HCT116 (cell line): ENCODE results near the gene RIMBP2. TPM values are rescaled to one million over a fixed set of nuclear protein-coding genes. Genes with fewer than 3 reads are reported as not detected.

Experiments
- ATAC-seq: fragments of 200-7000 bp; cut with Tn5 transposase; 2 replicates; pipeline ENCODE4 v1.9.1; 2020; ENCODE audit warnings: mild to moderate bottlenecking, moderate library complexity
- BruUV-seq: library from RNA; stranded (reverse); fragments of 400-500 nt; replicated peaks from 2 replicates; lab custom pipeline; 2021; lab: Mats Ljungman, UMichigan
- CTCF ChIA-PET: fragments of 300-600 bp; sonication (Branson Sonifier 250); formaldehyde crosslinking; loops from one replicate; lab custom pipeline; 2021; ENCODE audit warnings: antibody characterized with exemption; lab: Charles Lee
- POLR2A ChIA-PET: fragments of 300-600, 350-600 bp; sonication (Branson Sonifier 250); formaldehyde crosslinking; loops from one replicate; lab custom pipeline; 2021; ENCODE audit warnings: antibody characterized with exemption; lab: Charles Lee
- RAD21 ChIA-PET, 2 experiments: fragments of 300-600 bp; sonication (Branson Sonifier 250); formaldehyde crosslinking; loops; one replicate each; lab custom pipeline; 2023; ENCODE audit warnings: low total read pairs in 2 of 2; ENCODE audit not compliant: uncharacterized antibody in 2 of 2, unreplicated experiment in 2 of 2, low non-redundant PET in 1 of 2; lab: Charles Lee
- DNase-seq: peaks from one replicate; pipeline ENCODE4 v3.0.0-alpha.2; 2010; ENCODE audit warnings: low read depth, low spot score
- H2AFZ ChIP-seq: fragments of 200-600 bp; shearing (Covaris generic), sonication (generic); 2 replicates; pipeline ENCODE4 v1.6.1; 2017; ENCODE audit warnings: low read depth, mixed run types, mixed read lengths, antibody characterized with exemption, low read length; ENCODE audit not compliant: poor library complexity, severe bottlenecking
- H3K27ac ChIP-seq: 2 replicates; pipeline ENCODE4 v1.5.1; 2012; ENCODE audit warnings: low read depth, low read length
- H3K27me3 ChIP-seq: fragments of 200-600 bp; sonication (generic); 2 replicates; pipeline ENCODE4 v1.6.1; 2016; ENCODE audit warnings: mixed run types, low read length, mixed read lengths; ENCODE audit not compliant: insufficient read depth
- H3K36me3 ChIP-seq, 2 experiments: fragments of 200-500 bp in 1 of 2; fragments of 200-600 bp in 1 of 2; sonication (Bioruptor generic) in 1 of 2; sonication (generic) in 1 of 2; 2 replicates each; pipeline versions ENCODE4 v1.5.1 to v1.6.1; 2014 to 2016; ENCODE audit warnings: low read length in 2 of 2, inconsistent platforms in 1 of 2, mixed read lengths in 1 of 2, mixed run types in 1 of 2; ENCODE audit not compliant: insufficient read depth in 2 of 2, control insufficient read depth in 1 of 2
- H3K4me1 ChIP-seq, 2 experiments: fragments of 200-600 bp in 1 of 2; sonication (generic) in 1 of 2; 2 replicates each; pipeline versions ENCODE4 v1.5.1 to v1.6.1; 2012 to 2017; ENCODE audit warnings: low read length in 2 of 2, inconsistent platforms in 1 of 2, mild to moderate bottlenecking in 1 of 2, mixed read lengths in 1 of 2, mixed run types in 1 of 2, moderate library complexity in 1 of 2; ENCODE audit not compliant: insufficient read depth in 2 of 2, control insufficient read depth in 1 of 2
- H3K4me2 ChIP-seq: fragments of 200-600 bp; sonication (generic); 2 replicates; pipeline ENCODE4 v1.6.1; 2017; ENCODE audit warnings: mixed run types, low read length, mixed read lengths
- H3K4me3 ChIP-seq, 2 experiments: fragments of 200-600 bp in 1 of 2; sonication (generic) in 1 of 2; replicated peaks in 1 of 2; 2 replicates each; pipeline ENCODE4 v1.5.1; 2011 to 2016; ENCODE audit warnings: low read length in 2 of 2, control low read depth in 1 of 2, low read depth in 1 of 2, mild to moderate bottlenecking in 1 of 2, mixed read lengths in 1 of 2, mixed run types in 1 of 2
- H3K79me2 ChIP-seq: fragments of 200-600 bp; sonication (generic); 2 replicates; pipeline ENCODE4 v1.6.1; 2017; ENCODE audit warnings: mild to moderate bottlenecking, mixed run types, low read length, moderate library complexity, mixed read lengths; ENCODE audit not compliant: insufficient read depth
- H3K9ac ChIP-seq: fragments of 200-600 bp; sonication (generic); 2 replicates; pipeline ENCODE4 v1.6.1; 2016; ENCODE audit warnings: low read length, mixed read lengths
- H3K9me2 ChIP-seq: fragments of 200-600 bp; sonication (generic), shearing (Covaris generic); 2 replicates; pipeline ENCODE4 v1.6.1; 2017; ENCODE audit warnings: mixed run types, mild to moderate bottlenecking, moderate library complexity; ENCODE audit not compliant: insufficient read depth
- H3K9me3 ChIP-seq, 2 experiments: fragments of 200-500 bp in 1 of 2; fragments of 200-600 bp in 1 of 2; sonication (Bioruptor generic) in 1 of 2; sonication (generic) in 1 of 2; 2 replicates each; pipeline ENCODE4 v1.6.1; 2014 to 2017; ENCODE audit warnings: low read length in 2 of 2, mixed read lengths in 2 of 2, inconsistent platforms in 1 of 2, low read depth in 1 of 2, mild to moderate bottlenecking in 1 of 2, mixed run types in 1 of 2, moderate library complexity in 1 of 2; ENCODE audit not compliant: control insufficient read depth in 1 of 2, insufficient read depth in 1 of 2
- H4K20me1 ChIP-seq: fragments of 200-600 bp; sonication (generic), shearing (Covaris generic); 2 replicates; pipeline ENCODE4 v1.6.1; 2017; ENCODE audit warnings: mixed run types, mild to moderate bottlenecking, moderate library complexity; ENCODE audit not compliant: insufficient read depth
- ATF3 ChIP-seq: IDR thresholded peaks from 2 replicates; pipeline ENCODE4 v1.6.1; 2012
- CEBPB ChIP-seq: IDR thresholded peaks from 2 replicates; pipeline ENCODE4 v1.6.1; 2012; ENCODE audit warnings: low read depth
- EGR1 ChIP-seq: IDR thresholded peaks from 2 replicates; pipeline ENCODE4 v1.6.1; 2012; ENCODE audit warnings: low read depth
- ELF1 ChIP-seq: IDR thresholded peaks from 2 replicates; pipeline ENCODE4 v1.6.1; 2012; ENCODE audit warnings: low read depth, borderline replicate concordance
- JUND ChIP-seq: IDR thresholded peaks from 2 replicates; pipeline ENCODE4 v1.6.1; 2012
- POLR2A ChIP-seq: IDR thresholded peaks from 2 replicates; pipeline ENCODE4 v1.7.0; 2011; ENCODE audit warnings: borderline replicate concordance; ENCODE audit not compliant: insufficient read depth, insufficient read length; ENCODE audit errors: extremely low read depth
- RAD21 ChIP-seq: IDR thresholded peaks from 2 replicates; pipeline ENCODE4 v1.6.1; 2012; ENCODE audit warnings: low read depth, mild to moderate bottlenecking
- SIN3A ChIP-seq: IDR thresholded peaks from 2 replicates; pipeline ENCODE4 v1.6.1; 2012; ENCODE audit warnings: low read depth
- SP1 ChIP-seq: IDR thresholded peaks from 2 replicates; pipeline ENCODE4 v1.6.1; 2012; ENCODE audit warnings: low read depth
- SRF ChIP-seq: IDR thresholded peaks from 2 replicates; pipeline ENCODE4 v1.6.1; 2012; ENCODE audit warnings: low read depth
- TCF7L2 ChIP-seq: IDR thresholded peaks from 2 replicates; pipeline ENCODE4 v1.7.0; 2011; ENCODE audit warnings: borderline replicate concordance, inconsistent platforms; ENCODE audit not compliant: insufficient read depth, insufficient read length; ENCODE audit errors: extremely low read depth
- ZFX ChIP-seq: fragments of 450-650 bp; IDR thresholded peaks from 2 replicates; pipeline ENCODE4 v1.6.1; 2017
- intact Hi-C: fragments of 100-400 bp; cut with micrococcal nuclease; formaldehyde crosslinking; loops from 2 replicates; pipeline ENCODE4 v1.10.0; 2022
- total RNA-seq: library from RNA; stranded (reverse); gene quantifications from one replicate; pipeline ENCODE4 v1.2.1, GENCODE V29; 2021; ENCODE audit not compliant: unreplicated experiment
- TF ChIP-seq, protein P1 (sequence below): IDR thresholded peaks from 2 replicates; pipeline ENCODE4 v1.6.1; 2012

The RIMBP2 gene
- total RNA-seq, 1 experiment from 2014 or later = not detected

DNA sequence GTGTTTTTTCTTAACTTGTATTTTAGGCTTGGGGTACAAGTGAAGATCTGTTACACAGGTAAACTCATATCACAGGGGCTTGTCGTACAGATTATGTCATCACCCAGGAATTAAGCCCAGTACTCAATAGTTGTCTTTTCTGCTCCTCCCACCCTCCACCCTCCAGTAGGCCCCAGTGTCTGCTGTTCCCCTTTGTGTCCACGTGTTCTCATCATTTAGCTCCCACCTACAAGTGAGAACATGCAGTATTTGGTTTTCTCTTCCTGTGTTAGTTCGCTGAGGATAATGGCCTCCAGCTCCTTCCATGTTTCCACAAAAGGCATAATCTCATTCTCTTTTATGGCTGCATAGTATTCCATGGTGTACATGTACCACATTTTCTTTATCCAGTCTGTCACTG, 166.7 kb downstream of the RIMBP2 start (continued):
- TF ChIP-seq TCF7L2 = no peak
- TF ChIP-seq RAD21 = no peak
- TF ChIP-seq POLR2A = no peak
- TF ChIP-seq ZFX = no peak

DNA sequence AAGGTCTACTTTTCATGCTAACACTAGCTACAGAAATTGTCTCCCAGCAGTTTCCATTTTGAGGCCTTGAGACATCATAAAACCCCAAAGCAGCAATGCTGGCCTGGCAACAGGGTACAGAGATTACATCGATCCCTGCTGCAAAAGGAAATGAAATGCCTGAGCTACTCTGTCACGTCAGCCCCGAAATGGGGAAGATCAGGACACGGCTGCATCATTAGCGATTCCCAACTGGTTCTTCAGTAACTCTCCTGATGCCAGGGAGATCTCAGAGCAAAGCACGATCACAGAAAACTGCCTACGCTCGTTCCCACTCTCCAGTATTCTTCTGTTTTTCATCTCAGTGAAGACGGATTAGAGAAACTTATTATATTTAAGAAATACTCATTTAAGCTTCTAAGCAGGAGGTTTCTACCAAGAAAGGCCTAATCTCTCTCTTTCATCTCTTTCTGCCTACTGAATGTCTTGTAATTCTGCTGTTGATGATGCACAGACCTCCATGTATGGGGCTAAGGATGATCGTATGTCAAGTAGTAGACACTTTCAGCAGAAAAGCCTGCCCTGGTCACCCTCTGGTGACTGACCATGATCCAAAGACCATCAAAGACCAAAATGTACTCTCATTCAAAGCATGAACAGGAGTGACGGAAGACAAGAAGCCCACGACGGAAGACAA, 168.5 kb downstream of the RIMBP2 start:
- TF ChIP-seq EGR1 = no peak
- TF ChIP-seq JUND = no peak
- Histone ChIP-seq H3K9ac (no peak overlapping the region), H3K9me3 (no peaks in the 10 kb centered on the region), H3K4me3 (no peak overlapping the region), H3K36me3 (no peaks in the 10 kb centered on the region), H3K79me2 (no peaks in the 10 kb centered on the region), H3K4me1 (no peaks in the 10 kb centered on the region), H3K27me3 (no peaks in the 10 kb centered on the region; the same call in 1 of the 2 replicates), H3K27ac (no peak overlapping the region), H3K9me2 (no peaks in the 10 kb centered on the region), H2AFZ (no peak overlapping the region), H4K20me1 (no peaks in the 10 kb centered on the region), H3K4me2 (no peak overlapping the region)
- ChIA-PET CTCF (no interaction called here), POLR2A (no interaction called here), RAD21 (no interaction called here)
- ATAC-seq (no peak), DNase-seq (no peak)
- intact Hi-C loops = no loop called here
- no TSS peak for BruUV-seq

- Histone ChIP-seq H3K4me2 (no peak overlapping the region), H2AFZ (no peak overlapping the region)
Measured at GRCh38 chr12:130546494-130546893, 169.6 kb downstream of the RIMBP2 start.

More at GRCh38 chr12:130546494-130546893, 169.6 kb downstream of the RIMBP2 start:
- DNase-seq = no peak
- CTCF ChIA-PET = no interaction called here
- H3K9ac ChIP-seq = no peak overlapping the region
- H4K20me1 ChIP-seq = no peaks in the 10 kb centered on the region
- no peaks in the 10 kb centered on the region for H3K79me2 ChIP-seq
- H3K27ac ChIP-seq = no peak overlapping the region
- BruUV-seq = no TSS peak
- H3K9me3 ChIP-seq = no peaks in the 10 kb centered on the region
- H3K9me2 ChIP-seq = no peaks in the 10 kb centered on the region
- intact Hi-C loops = no loop called here
- H3K4me1 ChIP-seq = no peaks in the 10 kb centered on the region
- RAD21 ChIA-PET = no interaction called here
- TF ChIP-seq POLR2A (no peak), CEBPB (no peak), ELF1 (no peak), SP1 (no peak), ZFX (no peak), EGR1 (no peak), ATF3 (no peak), TCF7L2 (no peak), SRF (no peak), SIN3A (no peak), RAD21 (no peak)
- TF ChIP-seq, protein P1, sequence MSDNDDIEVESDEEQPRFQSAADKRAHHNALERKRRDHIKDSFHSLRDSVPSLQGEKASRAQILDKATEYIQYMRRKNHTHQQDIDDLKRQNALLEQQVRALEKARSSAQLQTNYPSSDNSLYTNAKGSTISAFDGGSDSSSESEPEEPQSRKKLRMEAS = no peak
- TF ChIP-seq, all 23 proteins: peak for 0
- no peak for ATAC-seq
- no peaks in the 10 kb centered on the region; the same call in 1 of the 2 replicates for H3K27me3 ChIP-seq
- POLR2A ChIA-PET = no interaction called here
- H3K36me3 ChIP-seq = no peaks in the 10 kb centered on the region
- no peak overlapping the region for H3K4me3 ChIP-seq
